NCI-H187 (cell line): Measurements from ENCODE around the gene ZNF275.
"Not testable (repeated sequence)": the region's sequence is repeated elsewhere in the genome, so short reads cannot be mapped to it uniquely, and the experiment has no call there.

Experiments used
- DNase-seq, 2 experiments: peaks; one replicate each; lab custom pipeline; 2025; lab: John Stamatoyannopoulos, UW

ZNF275 gene

GRCh38 chrX:153361781-153362397 lies 27.9 kb downstream of the ZNF275 start:
- no peak for DNase-seq

DNA sequence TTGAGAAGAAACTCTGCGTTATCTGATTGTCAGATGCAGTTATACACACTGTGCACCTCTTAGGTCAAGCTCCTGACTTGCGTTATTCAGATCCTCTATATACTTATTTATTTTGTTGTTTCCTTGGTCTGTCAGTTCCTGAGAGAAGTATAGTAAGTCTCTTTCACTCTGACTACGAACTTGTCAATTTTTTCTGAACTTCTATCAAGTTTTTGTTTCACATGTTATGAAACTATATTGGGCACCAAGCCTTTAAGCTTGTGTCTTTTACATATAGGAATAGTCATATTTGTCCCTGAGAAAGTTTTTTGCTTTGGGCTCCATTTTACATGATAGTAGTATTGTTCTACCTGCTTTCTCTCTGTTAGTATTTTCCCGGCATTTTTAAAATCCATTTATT lies 31.7 kb downstream of the ZNF275 start:
- no peak for DNase-seq

- DNase-seq: no peak
Measured at GRCh38 chrX:153366119-153366518, 32.2 kb downstream of the ZNF275 start.

GRCh38 chrX:153366878-153367538 lies 33.1 kb downstream of the ZNF275 start:
- DNase-seq: no peak

GRCh38 chrX:153370293-153371055 lies 36.5 kb downstream of the ZNF275 start:
- no peak for DNase-seq

GRCh38 chrX:153371256-153371655 lies 37.3 kb downstream of the ZNF275 start:
- no peak for DNase-seq

- DNase-seq: peak in 1 of 2 experiments; percentile 10
Measured at GRCh38 chrX:153372949-153373348, 39.0 kb downstream of the ZNF275 start.

GRCh38 chrX:153374426-153374825 lies 40.5 kb downstream of the ZNF275 start:
- no peak for DNase-seq

- no peak for DNase-seq
Measured at GRCh38 chrX:153375571-153375970, 41.6 kb downstream of the ZNF275 start.

- DNase-seq: no peak
Measured at GRCh38 chrX:153377727-153378126, 43.8 kb downstream of the ZNF275 start.

GRCh38 chrX:153378607-153379006 lies 44.7 kb downstream of the ZNF275 start:
- no peak for DNase-seq

GRCh38 chrX:153379508-153379907 lies 45.6 kb downstream of the ZNF275 start:
- DNase-seq: no peak

GRCh38 chrX:153379971-153380581 lies 46.1 kb downstream of the ZNF275 start:
- DNase-seq: no peak

- DNase-seq: no peak
Measured at GRCh38 chrX:153380691-153381090, 46.7 kb downstream of the ZNF275 start.

- DNase-seq: peak; percentile 32 to 73
Measured at GRCh38 chrX:153381684-153382532, 48.0 kb downstream of the ZNF275 start.

- no peak for DNase-seq
Measured at GRCh38 chrX:153382563-153383482, 48.9 kb downstream of the ZNF275 start.

DNA sequence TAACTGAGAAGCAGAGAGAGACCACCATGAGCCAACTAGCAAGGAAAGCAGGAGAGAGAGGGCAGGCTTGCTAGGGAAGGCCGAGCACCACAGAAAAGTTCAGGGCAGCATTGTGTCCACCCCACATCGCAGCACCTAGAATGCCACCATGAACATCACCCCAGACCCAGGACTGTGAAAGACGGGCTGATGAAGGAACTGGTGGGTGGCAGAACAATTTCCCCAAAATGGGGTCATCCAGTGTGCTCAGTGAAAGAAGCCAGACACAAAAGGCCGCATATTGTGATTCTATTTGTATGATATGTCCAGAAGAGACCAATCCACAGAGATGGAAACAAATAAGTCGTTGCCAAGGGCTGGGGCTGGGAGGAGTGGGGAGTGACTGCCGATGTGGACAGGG lies 50.4 kb downstream of the ZNF275 start:
- DNase-seq: no peak

DNA sequence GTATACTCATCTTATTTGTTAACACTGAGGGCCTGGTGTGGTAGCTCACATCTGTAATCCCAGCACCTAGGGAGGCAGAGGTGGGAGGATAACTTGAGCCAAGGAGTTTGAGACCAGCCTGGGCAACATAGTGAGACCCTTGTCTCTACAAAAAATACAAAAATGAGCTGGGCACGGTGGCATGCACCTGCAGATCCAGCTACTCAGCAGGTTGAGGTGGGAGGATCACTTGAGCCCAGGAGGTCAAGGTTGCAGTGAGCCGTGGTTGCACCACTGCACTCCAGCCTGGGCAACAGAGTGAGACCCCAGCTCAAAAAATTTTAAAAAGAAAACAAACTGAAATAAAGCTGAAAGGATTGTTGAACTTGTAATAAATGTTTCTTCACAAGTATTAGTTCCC lies 51.0 kb downstream of the ZNF275 start:
- not testable (repeated sequence) for DNase-seq

DNA sequence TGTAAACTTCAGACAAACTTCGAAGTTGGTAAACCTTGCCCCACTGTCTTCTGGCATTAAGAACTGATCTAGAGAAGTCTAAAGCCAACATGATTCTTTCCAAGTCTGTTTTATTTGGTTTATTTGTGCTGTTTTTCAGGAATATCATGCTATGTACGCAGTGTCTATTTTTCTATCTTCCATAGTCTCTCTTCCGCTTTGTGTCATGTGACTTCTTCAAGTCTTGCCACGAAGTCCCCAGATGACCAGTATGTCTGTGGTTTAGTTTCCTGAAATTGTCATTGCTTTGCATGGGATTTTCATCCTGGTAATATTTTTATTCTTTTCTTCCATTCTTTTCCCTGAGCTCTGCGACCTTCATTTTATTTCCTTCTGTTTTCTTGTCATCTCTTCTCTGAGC lies 52.1 kb downstream of the ZNF275 start:
- DNase-seq: no peak

GRCh38 chrX:153387345-153387744 lies 53.4 kb downstream of the ZNF275 start:
- DNase-seq: no peak
